Activated T-helper 1 cell treated with Interleukin-2 at 50 U/mL for 16 hours (primary cell): ENCODE results near the gene C1QTNF6.
A peak's percentile ranks its signal among the peaks of the same experiment; 100 is the strongest.

Experiments
- DNase-seq: peaks from one replicate; pipeline ENCODE4 v3.0.0-alpha.2; 2020; ENCODE audit warnings: low read depth

Gene C1QTNF6

DNA sequence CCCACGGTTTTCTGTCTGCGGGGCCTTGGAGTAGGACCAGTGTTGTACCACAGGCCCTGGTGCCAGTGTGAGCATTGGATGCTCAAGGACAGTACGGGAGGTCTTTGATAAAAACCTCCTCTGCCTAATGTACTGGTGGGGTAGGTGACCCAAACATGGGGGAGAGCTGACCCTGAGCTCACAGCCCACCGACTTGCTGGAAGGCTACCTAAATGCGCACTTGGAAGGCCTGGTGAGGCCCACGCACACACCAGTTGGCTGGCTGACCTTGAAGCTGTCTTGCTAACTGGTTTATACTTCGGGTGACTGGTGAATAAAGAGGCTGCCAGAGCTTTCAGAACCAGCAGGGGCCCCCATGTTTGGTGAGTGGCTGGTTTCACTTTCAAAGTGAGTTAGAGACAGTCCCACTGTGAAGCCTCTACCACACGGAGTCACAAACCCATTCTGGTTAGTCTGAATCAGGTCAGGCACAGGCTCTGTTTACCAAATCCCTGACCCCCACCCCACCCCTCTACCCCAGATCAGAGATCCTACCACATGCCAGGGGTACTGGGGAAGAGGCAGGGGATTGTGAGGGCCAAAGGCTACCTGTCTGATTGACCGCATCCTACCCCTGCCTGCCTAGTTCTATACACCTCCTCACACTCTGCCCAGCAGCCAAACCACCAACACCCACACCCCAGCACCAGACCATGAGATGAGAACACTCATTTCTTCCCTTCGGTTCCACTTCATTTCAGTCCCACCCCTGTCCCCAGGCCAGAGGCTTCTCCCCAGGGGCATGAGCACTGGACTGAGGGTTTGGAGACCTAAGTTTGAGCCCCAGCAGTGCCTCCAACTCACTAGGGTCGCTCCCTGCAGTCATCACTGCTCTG is 25.6 kb downstream of the C1QTNF6 start:
- DNase-seq, result peak; percentile 48

DNA sequence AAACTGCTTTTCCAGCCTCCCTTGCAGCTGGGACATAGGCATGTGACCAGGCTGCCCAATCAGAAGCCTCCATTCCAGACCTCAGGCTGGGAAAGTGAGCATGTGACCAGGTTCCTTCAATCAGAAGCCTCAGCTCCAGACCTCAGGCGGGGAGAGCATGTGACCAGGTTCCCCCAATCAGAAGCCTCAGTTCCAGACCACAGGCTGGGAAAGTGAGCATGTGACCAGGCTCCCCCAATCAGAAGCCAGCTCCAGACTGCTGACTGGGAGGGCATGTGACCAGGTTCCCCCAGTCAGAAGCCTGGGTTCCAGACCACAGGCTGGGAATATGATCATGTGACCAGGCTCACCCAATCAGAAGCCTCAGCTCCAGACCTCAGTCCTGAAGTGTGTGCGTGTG is 26.6 kb downstream of the C1QTNF6 start:
- no peak for DNase-seq

DNA sequence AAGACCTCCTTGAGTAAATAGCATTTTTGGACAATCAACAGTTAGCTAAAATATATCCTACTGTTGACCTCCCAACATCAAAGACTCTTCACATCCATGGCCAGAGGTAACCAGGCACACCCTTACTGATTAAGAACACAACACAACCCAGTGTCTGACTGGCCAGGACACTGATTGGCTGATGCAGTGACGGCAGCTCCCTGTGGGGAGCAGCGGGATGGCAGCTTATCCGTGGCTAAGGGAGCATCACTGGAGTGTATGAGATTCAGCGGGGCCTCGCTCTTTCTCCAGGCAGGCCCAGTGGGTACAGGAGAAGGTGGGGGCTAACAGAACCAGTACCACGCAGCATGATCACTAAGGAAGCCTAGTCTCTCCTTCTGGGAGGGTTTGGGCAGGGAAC is 28.0 kb downstream of the C1QTNF6 start:
- DNase-seq, result no peak

DNA sequence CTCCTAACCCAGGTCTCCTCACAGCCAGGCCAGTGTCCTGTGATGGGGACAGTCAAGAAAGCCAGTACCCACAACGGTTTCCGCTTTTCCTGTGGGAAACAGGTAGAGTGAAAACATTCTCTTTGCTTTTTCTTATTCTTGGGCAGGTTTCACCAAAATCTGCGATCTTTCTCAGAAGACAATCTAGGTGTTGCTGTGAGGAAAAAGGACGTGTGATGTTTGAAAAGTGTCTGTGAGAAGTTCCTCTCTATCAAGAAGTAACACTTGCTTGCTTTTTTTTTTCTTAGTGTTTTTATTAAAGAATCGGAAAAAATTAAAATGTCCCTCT is 29.1 kb downstream of the C1QTNF6 start:
- DNase-seq, result no peak

DNA sequence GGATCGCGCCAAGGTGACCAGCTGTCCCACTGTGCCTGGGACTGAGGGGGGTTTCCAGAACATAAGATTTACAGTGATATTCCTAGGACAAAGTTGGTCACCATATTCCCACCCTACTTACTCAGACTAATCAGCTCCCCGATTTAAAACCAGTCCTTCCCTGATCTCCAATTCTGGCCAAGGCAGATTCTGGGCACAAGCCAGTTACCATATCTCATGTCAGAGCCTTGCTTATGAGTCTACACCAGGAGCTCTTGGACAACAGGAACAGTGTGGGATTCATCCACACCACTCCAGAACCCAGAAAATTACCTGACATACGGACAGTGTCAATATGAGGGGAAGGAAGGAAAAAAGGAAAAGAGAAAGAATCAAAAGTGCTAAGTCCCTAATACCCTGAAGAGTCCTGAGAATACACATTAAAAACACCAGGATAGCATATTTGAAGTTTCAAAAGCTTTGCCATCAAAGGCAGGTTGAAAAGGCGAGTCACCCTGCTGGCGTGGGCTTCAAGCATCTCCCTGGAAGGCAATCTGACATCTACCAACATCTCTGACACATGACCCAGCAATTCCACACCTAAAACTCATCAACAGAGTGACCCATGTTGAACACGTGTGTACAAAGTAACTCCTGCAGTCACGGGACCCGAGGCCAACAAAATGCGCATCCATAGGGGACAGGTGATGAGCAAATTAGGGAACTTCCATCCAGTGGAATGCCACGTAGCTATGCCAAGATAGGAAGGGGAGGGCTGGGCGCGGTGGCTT is 30.3 kb downstream of the C1QTNF6 start:
- DNase-seq, result no peak

DNA sequence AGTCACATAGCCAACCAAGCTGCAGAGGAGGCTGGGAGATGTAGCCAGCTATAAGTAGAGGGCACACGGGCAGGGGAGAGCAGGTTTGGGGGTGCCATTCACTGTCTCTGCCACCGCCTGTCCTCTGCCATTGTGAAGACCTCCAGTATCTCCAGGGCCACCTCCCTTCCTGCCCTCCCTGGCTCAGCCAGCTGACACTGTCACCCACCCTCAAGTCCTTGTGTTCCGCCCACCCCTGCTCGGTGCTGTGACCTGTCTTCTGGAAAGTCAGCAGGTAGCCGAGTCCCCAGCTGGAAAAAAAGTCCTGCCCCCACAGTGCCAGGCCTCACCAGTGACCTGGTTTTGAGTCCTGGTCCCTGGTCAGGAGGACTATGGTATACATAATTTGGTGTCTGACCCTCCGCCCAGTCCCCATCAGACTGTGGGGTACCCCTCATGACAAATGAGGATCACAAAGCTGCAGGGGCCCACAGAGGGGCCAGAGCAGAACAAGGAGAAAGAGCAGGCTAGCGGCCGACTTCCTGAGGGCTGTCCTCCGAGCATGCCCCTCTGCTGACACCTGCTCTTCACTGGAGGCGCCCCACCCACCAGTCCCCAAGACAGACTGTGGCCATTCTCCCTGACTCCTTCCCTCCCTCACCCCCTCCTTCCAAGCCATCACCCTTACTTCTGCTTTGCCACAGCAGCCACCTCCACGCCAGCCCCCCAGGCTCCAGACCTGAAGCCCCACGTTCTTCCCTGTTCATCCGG is 31.2 kb downstream of the C1QTNF6 start:
- no peak for DNase-seq

DNA sequence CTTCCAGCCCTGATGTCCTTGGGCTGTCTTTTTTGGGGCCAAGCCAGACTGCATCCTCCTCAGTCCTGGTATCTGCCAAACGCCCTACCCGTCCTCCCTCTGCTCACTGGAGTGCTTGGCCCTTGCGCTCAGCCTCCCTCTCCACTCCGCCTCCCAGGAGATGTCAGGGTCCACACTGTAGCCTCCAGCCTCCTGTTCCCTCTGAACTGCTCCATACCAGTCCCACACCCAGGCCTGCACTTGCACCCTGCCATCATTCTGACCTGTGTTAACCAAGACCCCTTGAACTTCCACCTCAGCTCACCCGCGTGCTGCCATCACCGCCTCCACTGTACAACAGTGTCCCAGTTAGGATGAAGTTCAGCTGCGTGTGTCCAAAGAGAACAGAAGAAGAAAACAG is 32.1 kb downstream of the C1QTNF6 start:
- DNase-seq, result no peak

DNA sequence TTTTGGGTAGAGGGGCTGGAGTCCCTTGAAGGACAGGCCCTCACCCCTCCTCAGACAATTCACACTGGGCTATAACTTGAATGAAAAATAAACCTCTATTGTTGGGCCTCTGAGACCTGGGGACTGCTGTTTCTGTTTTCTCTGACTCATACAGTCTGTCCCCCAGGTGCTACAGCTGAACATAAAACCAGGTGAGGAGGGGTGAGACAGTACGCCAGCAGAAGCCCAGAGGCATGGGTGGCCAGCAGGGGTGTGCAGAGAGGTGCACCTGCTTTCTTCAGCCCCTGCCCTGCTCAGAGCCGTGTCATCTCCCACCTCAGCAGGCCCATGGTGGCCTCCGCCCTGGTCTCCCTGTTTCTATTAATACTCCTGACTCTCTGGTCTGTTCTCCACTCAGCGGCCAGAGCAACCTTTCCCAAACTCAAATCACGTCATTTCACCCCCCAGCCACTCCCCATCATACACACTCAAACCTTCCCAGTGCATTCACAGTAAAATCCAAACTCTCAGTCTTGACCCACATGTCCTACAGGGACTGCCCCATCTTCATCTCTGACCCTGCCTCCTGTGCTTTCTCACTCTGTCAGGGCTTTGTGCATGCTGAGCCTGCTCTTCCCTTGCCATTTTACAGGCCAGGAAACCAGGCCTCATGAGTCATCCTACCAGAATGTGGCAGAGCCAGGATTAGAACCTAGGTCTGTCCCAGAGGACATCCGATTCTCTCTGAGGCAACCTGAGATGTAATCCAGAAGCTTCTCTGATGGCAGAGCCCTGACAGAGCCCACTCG is 32.9 kb downstream of the C1QTNF6 start:
- no peak for DNase-seq

DNA sequence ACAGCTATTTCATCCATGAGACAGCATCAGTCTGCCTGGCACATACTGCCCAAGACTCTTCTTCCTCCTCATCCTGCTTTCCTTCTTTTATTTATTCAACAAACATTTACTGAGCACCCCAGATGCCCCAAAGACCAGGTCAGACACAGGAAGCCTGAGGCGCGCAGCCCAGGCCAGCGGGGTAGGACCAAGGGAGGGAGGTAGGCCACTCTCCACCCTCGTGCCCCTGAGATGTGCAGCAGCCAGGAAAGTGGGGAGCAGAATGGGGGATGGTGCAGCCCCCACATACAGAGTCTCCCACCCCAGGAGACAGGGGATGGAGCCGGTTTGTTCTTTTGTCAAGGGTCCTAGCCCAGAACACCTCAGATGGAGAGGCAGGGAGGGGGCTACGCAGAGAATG is 34.1 kb downstream of the C1QTNF6 start:
- DNase-seq, result no peak

DNA sequence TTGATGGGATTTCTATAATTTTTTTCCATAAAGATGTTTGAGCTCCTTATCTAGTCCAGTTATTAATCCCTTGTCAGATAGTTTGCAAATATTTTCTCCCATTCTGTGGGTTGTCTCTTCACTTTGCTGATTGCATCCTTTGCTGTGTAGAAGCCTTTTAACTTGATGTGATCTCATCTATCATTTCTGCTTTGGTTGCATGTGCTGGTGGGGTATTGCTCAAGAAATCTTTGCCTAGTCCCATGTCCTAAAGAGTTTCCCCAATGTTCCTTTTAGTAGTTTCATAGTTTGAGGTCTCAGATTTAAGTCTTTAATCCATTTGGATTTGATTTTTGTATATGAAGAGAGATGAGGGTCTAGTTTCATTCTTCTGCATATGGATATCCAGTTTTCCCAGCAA is 36.6 kb downstream of the C1QTNF6 start:
- DNase-seq, result no peak

DNA sequence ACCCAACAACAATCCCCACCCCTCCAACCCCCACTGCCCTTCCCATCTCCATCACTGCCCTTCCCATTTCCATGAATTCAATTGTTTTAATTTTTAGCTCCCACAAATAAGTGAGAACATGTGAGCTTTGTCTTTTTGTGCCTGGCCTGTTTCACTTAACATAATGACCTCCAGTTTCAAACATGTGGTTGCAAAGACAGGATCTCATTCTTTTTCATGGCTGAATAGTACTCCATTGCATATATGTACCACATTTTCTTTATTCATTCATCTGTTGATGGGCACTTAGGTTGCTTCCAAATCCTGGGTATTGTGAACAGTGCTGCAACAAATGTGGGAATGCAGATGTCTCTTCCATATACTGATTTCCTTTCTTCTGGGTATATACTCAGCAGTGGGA is 37.3 kb downstream of the C1QTNF6 start:
- no peak for DNase-seq

DNA sequence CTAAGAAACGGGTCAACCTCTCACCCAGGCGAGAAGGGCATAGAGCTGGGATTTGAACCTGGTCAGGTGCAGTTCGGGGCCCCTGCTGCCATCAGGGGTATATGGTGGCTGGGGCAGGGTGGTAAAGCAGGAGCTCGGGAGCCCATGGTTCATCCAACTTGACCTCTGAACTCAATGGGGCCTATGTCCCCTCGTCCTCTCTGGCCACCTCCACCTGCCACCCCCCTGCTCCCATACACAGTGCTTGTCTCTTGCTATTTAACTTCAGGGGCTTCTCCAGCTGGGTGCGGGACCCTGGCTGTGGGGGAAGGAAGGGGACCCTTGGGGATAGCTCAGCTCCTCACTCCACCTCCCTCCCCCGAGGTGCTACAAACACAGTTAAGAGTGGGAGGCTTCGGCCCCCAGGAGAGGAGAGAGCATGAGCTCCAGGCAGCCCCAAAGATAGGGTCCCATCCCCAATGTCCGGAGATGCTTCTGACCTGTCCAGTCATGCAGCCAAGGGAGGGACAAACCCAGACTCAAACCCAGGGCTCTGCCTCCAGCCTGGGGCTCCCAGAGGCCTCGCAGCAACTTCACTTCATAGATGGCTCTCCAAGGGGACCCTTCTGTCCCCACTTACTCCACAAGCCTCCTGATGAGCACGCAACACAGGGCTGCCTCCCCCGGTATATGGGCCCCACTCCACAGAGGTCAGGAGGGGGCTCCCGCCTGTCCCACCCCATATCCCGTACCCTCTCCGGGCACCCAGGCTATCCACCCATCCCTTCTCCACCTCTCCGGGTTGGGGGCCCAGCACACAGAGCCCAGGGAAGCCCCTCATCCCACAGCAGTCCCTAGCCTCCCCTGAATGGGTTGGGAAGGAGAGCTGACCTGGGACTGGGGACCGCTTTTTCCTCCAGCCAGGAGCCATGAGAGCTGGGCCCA is 39.0 kb downstream of the C1QTNF6 start:
- no peak for DNase-seq

DNA sequence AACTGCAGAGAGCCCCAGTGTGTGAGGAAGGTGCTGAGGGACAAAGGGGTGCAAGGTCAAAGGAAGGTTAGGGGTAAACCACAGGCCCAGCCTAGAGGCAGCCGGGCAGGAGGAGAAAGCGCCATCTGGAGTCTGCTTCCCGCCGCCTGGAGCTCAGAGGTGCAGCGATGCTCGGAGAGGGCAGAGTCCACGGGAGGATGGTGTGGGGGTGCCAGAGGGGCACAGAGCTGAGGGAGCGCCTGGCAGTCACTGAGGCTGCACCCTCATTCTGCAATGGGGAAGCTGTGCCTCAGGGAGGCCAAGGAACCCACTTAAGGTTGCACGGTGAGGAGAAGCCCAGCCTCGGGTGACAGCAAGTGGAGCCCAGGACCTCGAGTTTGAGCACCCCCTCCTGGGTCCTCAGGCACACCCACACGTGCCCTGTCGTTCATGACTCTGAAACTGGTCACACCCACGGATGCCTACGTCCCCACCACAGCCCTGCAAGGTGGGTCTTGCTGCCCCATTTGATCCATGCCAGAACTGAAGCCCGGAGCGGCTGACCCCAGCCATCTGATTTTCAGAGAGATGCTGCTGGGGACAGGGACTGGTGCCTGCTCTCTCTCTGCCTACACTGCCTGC is 39.9 kb downstream of the C1QTNF6 start:
- no peak for DNase-seq

DNA sequence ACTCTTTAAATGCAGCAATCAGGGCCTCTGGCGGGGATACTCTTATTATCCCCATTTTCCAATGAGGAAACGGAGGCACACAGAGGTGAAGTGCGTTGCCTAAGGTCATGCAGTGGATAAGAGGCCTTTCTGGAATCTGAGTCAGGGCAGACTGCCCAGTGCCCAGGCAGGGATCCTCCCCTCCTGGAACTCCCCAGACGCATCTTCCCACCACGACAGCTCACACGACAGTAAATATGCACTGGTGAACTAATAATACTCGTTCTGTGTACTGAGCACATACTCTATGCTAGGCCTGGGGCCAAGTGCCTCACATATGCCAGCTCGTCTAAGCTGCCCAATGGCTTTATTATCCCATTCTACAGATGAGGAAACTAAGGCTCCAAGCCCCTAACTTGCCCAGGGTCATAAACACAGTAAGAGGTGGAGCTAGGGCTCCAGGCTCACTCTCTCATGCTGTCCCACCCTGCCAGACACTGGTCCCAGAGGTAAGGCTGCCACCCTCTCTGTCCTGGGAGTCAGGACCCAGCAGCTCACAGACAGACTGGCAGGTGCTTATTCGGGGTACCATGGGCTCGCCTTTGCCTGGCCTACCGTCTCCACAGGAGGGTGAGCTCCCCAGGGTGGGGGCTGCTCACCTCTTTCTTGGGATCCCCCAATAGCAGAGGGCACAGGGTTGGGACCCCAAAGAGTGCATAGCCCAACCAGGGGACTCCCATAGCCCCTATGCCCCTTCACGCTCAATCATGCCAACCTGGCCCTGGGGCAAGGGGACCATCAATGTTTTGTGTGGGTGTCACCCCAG is 40.7 kb downstream of the C1QTNF6 start:
- no peak for DNase-seq

DNA sequence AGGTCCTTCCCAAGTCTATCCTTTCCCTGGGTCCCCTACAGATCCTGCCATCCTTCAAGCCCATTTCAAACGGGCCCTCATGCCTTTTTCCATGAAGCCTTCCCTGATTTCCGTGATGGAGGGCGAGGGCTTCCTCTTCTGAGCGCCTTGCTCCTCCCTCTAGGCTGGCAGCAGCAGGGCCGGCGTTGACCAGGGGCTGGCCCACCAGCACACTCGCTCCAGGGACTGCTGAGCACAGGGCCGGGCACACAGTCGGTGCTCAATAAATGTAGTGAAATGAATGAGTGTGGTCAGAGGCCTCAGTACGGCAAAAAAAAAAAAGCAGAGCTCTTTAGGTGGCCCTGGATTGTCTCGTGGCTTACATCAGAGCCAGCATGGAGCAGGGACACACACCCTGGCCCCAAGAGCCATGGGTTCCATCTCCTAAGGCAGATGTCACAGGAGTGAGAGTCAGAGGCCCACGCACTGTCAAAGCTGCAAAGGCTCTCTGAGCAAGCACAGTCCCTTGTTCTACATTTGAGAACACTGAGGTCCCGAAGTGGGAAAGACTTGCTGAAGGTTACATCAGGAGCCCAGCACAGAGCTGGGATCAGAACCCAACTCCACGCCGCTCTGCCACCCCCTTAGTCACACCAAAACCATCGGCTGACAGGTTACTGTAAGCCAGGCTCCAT is 41.4 kb downstream of the C1QTNF6 start:
- DNase-seq, result no peak

DNA sequence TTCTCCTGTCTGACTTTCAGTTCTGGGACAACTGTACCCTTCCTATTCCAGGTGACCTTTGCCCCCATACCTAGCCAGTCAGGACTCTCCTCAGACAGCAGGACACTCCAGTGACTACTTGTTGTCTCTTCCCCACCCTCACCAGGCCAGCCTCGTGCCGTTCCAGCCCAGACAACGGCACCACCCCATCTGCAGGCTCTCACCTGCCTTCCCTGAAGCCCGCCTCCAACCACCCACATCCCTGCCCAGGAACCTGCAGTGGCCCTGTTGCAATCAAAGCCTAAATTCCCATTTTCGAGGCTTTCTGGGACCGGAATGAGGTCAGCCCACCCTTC is 42.0 kb downstream of the C1QTNF6 start:
- DNase-seq, result no peak

DNA sequence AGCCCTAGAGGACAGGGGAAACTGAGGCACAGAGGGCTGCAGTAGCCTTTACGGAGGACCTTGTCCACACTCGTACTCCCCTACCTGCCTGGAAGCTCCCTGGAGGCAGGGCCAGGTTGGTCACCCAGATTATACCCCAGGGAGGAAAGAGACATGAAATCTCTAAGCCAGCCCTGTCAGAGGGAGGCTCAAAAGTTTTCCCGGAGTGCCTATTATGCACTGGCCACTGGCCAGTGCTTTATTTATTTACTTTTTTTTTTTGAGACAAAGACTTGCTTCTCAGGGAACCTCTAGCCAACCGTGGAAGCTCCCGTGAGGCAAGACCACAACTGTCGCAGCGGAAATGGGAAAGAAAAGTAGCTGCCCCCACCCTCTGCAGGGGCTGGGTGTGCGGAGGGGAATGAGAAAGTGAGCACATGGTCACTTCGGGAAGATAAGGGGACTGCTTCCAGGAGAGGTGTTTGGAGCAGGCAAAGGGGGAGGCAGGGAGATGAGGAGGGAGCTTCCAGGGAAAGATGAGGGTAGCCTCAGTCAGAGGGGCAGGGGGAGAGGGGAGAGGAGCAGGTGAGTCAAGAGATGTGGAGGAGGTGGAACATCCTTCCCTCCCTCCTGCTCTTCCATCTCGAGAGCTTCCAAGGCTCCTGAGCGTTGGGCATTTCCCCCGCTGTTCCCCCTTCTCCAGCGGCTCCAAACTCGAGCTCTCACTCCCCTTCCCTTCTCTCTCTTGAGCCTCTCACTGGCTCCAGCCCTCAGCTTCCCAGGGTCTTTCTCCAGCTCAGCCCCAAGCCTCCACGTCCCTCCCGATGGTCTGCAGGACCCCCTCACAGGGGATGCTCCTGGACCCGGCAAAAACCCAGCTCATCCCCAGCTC is 42.6 kb downstream of the C1QTNF6 start:
- no peak for DNase-seq

DNA sequence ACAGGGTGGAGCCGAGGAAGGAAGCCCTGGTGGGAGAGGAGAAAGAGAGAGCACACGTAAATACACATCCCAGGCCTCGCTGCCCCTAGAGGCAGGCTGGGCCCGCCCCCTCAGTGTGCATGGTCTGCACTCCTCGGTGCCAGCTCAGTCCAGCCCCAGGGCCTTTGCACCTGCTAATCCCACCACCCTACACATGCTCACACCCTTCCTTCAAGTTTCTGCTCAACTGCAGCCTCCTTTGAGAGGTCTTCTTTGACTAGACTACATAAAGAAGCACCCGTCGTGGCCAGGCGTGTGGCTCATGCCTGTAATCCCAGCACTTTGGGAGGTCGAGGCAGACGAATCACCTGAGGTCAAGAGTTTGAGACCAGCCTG is 43.9 kb downstream of the C1QTNF6 start:
- DNase-seq, result no peak
